ENCODE results near the gene CAMTA1. TPM values are rescaled to one million over a fixed set of nuclear protein-coding genes. Genes with fewer than 3 reads are reported as not detected.
A peak's percentile ranks its signal among the peaks of the same experiment; 100 is the strongest.
"Not testable (repeated sequence)": the region's sequence is repeated elsewhere in the genome, so short reads cannot be mapped to it uniquely, and the experiment has no call there.

CAMTA1 gene
- total and polyA plus RNA-seq, 2 experiments from 2014 or later: 213 to 341 TPM

DNA sequence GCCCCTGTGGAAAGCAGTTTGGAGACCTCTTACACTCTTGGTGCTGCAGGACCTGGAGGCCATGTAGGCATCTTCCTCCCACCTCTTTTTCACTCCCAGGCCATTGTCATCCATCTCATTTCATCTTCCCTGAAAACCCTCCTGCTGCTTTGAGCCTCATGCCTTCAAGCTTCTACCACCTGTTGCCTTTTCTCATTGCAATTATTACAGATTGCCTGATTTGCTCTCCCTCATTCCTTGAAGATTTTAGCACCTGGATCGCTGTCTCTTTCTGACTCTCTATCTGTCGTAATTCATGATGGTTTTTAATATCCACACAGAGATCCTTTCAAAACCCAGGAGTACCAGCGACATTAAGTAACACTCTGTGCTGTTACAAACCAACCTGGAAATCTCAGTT is 350.2 kb downstream of the CAMTA1 start:
- Histone ChIP-seq H3K27ac (no peak overlapping the region), H3K9me3 (ENCODE audit: low read depth) (no peaks in the 10 kb centered on the region), H3K4me3 (no peak overlapping the region), H3K4me1 (ENCODE audit: low read depth) (no peaks in the 10 kb centered on the region), H3K36me3 (no peaks in the 10 kb centered on the region), H3K27me3 (no peaks in the 10 kb centered on the region)
- TF ChIP-seq, protein P1, sequence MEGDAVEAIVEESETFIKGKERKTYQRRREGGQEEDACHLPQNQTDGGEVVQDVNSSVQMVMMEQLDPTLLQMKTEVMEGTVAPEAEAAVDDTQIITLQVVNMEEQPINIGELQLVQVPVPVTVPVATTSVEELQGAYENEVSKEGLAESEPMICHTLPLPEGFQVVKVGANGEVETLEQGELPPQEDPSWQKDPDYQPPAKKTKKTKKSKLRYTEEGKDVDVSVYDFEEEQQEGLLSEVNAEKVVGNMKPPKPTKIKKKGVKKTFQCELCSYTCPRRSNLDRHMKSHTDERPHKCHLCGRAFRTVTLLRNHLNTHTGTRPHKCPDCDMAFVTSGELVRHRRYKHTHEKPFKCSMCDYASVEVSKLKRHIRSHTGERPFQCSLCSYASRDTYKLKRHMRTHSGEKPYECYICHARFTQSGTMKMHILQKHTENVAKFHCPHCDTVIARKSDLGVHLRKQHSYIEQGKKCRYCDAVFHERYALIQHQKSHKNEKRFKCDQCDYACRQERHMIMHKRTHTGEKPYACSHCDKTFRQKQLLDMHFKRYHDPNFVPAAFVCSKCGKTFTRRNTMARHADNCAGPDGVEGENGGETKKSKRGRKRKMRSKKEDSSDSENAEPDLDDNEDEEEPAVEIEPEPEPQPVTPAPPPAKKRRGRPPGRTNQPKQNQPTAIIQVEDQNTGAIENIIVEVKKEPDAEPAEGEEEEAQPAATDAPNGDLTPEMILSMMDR (IDR thresholded peaks at IDR 0.05; ENCODE audit: low read depth, low read length): no peak
- no peak for DNase-seq (ENCODE audit: low read depth in 1 of 2, low spot score in 1 of 2)

DNA sequence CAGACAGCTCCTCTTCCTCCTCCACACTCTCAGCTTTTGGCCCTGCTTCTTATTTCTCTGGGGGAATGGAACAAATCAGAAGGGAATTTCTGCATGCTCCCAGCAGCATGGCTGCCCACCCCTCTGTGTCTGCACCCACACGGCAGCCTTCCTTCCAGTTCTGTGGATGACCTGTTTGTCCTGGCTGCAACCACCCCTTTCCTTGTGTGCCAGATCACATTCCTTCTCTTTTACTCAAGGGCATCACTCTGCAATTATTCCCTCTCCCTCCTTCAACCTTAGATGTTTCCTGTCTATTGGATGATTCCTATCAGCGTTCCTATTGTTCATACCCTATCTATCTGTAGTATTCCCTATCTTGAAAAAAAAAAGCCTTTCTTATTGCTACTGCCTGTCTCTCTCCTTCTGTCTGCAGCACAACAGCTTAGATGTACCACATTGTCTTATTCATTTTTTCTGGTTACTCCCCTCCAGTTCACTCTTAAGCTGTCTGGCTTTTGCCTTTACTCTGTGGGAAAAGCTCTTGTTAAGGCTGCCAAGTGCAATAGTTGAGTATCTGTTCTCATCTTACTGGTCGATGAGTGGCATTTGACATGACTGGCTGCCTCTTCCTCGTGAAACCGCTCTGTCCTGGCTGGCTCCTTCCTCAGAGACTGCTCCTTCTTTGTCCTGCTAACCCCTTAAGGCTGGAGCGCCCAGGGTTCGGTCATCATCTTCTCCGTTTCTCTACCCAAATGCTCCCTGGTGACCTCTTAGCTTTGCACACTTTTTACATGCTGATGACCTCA is 351.1 kb downstream of the CAMTA1 start:
- no peak for DNase-seq (ENCODE audit: low read depth in 1 of 2, low spot score in 1 of 2)
- no peaks in the 10 kb centered on the region for H3K4me1 ChIP-seq (ENCODE audit: low read depth)
- TF ChIP-seq, protein P1 (IDR thresholded peaks at IDR 0.05; ENCODE audit: low read depth, low read length): no peak
- no peak overlapping the region for H3K4me3 ChIP-seq
- no peaks in the 10 kb centered on the region for H3K9me3 ChIP-seq (ENCODE audit: low read depth)
- H3K36me3 ChIP-seq: no peaks in the 10 kb centered on the region
- H3K27ac ChIP-seq: no peak overlapping the region
- no peaks in the 10 kb centered on the region for H3K27me3 ChIP-seq

DNA sequence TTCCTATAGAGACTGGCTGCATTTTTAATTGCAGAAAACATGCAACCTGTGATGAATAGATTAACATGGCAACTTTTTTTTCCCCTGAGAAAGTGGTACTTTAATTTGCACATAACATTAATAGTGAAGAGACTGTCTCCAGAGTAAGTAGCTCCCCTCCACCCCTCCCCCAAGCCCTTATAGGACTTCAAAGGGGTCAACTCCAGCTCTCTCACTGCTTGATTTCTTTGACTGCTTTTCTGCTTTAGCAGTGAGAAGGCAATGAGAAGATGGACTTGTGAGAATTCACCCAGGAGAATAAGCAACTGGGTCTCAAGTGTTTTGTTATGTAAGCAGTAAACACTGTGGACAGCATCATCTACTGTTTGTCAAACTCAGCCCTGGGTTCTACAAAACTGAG is 355.0 kb downstream of the CAMTA1 start:
- no peaks in the 10 kb centered on the region for H3K27me3 ChIP-seq
- no peaks in the 10 kb centered on the region for H3K36me3 ChIP-seq
- H3K4me3 ChIP-seq: no peak overlapping the region
- H3K4me1 ChIP-seq (ENCODE audit: low read depth): no peaks in the 10 kb centered on the region
- TF ChIP-seq, protein P1 (IDR thresholded peaks at IDR 0.05; ENCODE audit: low read depth, low read length): no peak
- DNase-seq (ENCODE audit: low read depth in 1 of 2, low spot score in 1 of 2): peak in 1 of 2 donors; percentile 38
- H3K27ac ChIP-seq: no peak overlapping the region
- H3K9me3 ChIP-seq (ENCODE audit: low read depth): no peaks in the 10 kb centered on the region

DNA sequence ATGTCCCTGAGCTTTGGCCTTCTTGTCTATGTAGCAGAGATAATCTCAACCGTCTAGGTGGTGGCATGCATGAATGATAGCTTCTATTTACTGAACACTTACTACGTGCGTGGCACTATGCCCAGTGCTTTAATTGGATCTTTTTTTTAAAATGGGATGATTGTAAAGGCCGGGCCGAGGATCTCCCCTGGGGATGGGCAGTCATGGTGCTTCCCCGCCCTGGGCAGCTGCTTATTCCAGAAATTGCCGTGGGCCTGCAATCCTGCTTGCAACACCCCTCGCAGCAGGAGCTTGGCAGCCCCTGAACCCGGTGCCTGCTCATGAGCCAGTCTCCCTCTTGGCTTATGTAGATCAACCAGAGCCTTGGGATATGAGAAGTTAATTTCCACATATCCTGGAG is 360.7 kb downstream of the CAMTA1 start:
- H3K27ac ChIP-seq: no peak overlapping the region
- peaks cover 13% of the 10 kb centered on the region for H3K4me1 ChIP-seq (ENCODE audit: low read depth)
- no peaks in the 10 kb centered on the region for H3K27me3 ChIP-seq
- DNase-seq (ENCODE audit: low read depth in 1 of 2, low spot score in 1 of 2): no peak
- no peaks in the 10 kb centered on the region for H3K36me3 ChIP-seq
- H3K9me3 ChIP-seq (ENCODE audit: low read depth): no peaks in the 10 kb centered on the region
- TF ChIP-seq, protein P1 (IDR thresholded peaks at IDR 0.05; ENCODE audit: low read depth, low read length): no peak
- no peak overlapping the region for H3K4me3 ChIP-seq

DNA sequence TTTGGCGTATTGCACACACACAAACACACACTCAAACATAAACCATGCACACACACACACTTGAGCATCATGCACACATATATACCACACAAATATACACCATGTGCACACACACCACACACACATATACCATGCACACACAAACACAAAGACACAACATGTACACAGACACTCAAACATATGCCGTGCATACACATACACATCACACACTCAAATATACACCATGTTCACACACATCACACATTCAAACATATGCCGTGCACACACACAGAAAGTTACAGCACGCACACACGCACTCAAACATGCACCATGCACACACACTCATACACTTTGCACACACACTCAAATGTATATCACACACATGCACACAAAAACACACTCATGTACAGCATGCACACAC is 361.5 kb downstream of the CAMTA1 start:
- peaks cover 13% of the 10 kb centered on the region for H3K4me1 ChIP-seq (ENCODE audit: low read depth)
- H3K27ac ChIP-seq: no peak overlapping the region
- H3K4me3 ChIP-seq: no peak overlapping the region
- H3K27me3 ChIP-seq: no peaks in the 10 kb centered on the region
- TF ChIP-seq, protein P1 (IDR thresholded peaks at IDR 0.05; ENCODE audit: low read depth, low read length): no peak
- H3K9me3 ChIP-seq (ENCODE audit: low read depth): no peaks in the 10 kb centered on the region
- no peak for DNase-seq (ENCODE audit: low read depth in 1 of 2, low spot score in 1 of 2)
- H3K36me3 ChIP-seq: no peaks in the 10 kb centered on the region

DNA sequence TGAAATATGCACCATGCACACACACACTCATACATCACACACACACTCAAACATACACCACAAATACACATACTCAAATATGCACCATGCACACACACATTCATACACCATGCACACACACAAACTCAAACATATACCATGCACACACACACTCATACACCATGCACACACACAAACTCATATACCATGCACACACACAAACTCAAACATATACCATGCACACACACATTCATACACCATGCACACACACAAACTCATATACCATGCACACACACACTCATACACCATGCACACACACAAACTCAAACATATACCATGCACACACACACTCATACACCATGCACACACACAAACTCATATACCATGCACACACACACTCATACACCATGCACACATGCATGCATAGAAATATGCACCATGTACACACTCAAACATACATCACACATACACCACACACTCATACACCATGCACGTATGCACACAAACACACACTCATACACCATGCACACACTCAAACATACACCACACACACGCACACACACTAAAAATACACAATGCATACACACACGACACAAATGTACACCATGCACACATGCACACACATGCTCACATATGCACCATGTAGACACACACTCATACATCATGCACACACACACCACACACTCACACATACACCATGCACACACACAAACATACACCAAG is 362.5 kb downstream of the CAMTA1 start:
- peaks cover 13% of the 10 kb centered on the region for H3K4me1 ChIP-seq (ENCODE audit: low read depth)
- not testable (repeated sequence) for H3K9me3 ChIP-seq (ENCODE audit: low read depth); H3K27me3 ChIP-seq; H3K4me3 ChIP-seq; H3K27ac ChIP-seq; H3K36me3 ChIP-seq; DNase-seq (ENCODE audit: low read depth in 1 of 2, low spot score in 1 of 2)

All from cardiac muscle cell (in vitro differentiated cells and primary cell).